Thyroid gland (tissue), 4 donors: ENCODE results near the gene SELENOM.

Source experiments
- POLR2A ChIP-seq, 2 donors: fragments of 450-650 bp; IDR thresholded peaks; one replicate each; pipeline ENCODE4 v1.6.1; 2017; ENCODE audit warnings: antibody characterized with exemption in 2 of 2, mild to moderate bottlenecking in 2 of 2, moderate library complexity in 1 of 2
- TF ChIP-seq, protein P1 (sequence below), 6 experiments: fragments of 200-600 bp in 3 of 6; fragments of 450-650 bp in 3 of 6; sonication (generic) in 3 of 6; IDR thresholded peaks; one replicate each; pipeline ENCODE4 v1.5.1; 2016 to 2019; ENCODE audit warnings: antibody characterized with exemption in 6 of 6, mild to moderate bottlenecking in 2 of 6, inconsistent platforms in 1 of 6, moderate library complexity in 1 of 6

DNA sequence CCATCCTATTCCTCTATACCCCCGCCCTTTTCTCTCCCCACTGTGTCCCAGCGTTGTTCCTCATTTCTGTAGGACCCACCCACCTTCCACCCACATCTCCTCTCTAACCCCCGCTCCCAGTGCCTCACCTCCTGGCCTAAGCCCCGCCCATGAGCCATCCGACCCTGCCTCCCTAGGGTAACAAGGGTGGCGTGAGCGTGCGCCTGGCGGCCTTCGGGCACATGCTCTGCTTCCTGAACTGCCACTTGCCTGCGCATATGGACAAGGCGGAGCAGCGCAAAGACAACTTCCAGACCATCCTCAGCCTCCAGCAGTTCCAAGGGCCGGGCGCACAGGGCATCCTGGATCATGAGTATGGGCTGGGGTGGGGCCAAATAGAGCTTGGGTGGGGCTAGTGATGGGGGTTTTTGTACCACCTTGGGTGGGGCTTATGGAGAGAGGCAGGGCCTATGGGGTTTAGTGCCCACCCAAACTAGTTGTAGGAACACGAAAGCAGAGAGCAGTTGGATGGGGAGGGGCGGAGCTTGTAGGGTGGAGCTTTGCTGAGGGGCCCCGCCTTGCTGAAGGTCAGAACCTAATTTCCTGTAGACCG is 19.9 kb upstream of the SELENOM start:
- TF ChIP-seq, protein P1, sequence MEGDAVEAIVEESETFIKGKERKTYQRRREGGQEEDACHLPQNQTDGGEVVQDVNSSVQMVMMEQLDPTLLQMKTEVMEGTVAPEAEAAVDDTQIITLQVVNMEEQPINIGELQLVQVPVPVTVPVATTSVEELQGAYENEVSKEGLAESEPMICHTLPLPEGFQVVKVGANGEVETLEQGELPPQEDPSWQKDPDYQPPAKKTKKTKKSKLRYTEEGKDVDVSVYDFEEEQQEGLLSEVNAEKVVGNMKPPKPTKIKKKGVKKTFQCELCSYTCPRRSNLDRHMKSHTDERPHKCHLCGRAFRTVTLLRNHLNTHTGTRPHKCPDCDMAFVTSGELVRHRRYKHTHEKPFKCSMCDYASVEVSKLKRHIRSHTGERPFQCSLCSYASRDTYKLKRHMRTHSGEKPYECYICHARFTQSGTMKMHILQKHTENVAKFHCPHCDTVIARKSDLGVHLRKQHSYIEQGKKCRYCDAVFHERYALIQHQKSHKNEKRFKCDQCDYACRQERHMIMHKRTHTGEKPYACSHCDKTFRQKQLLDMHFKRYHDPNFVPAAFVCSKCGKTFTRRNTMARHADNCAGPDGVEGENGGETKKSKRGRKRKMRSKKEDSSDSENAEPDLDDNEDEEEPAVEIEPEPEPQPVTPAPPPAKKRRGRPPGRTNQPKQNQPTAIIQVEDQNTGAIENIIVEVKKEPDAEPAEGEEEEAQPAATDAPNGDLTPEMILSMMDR (IDR thresholded peaks at IDR 0.05): no peak
- no peak for TF ChIP-seq POLR2A (IDR thresholded peaks at IDR 0.05)
